ENCODE measurements around the gene GSG1L.

Gene GSG1L

GRCh38 chr16:27795992-27796614 lies 267.4 kb downstream of the GSG1L start:
- Mint-ChIP-seq H3K27ac (no peak overlapping the region), H3K36me3 (no peaks in the 10 kb centered on the region), H3K4me3 (no peak overlapping the region), H3K4me1 (no peaks in the 10 kb centered on the region), H3K9me3 (no peaks in the 10 kb centered on the region), H3K27me3 (peaks cover 7% of the 10 kb centered on the region)

- H3K36me3 Mint-ChIP-seq: no peaks in the 10 kb centered on the region
- H3K27ac Mint-ChIP-seq: no peak overlapping the region
- H3K27me3 Mint-ChIP-seq: peaks cover 7% of the 10 kb centered on the region
- no peaks in the 10 kb centered on the region for H3K9me3 Mint-ChIP-seq
- H3K4me3 Mint-ChIP-seq: no peak overlapping the region
- no peaks in the 10 kb centered on the region for H3K4me1 Mint-ChIP-seq
These were observed 270.3 kb downstream of the GSG1L start for GRCh38 chr16:27793249-27793622.

GRCh38 chr16:27792486-27793248 lies 270.8 kb downstream of the GSG1L start:
- Mint-ChIP-seq H3K27me3 (peaks cover 6% of the 10 kb centered on the region), H3K4me3 (no peak overlapping the region), H3K36me3 (no peaks in the 10 kb centered on the region), H3K9me3 (no peaks in the 10 kb centered on the region), H3K4me1 (no peaks in the 10 kb centered on the region), H3K27ac (no peak overlapping the region)

- Mint-ChIP-seq H3K36me3 (no peaks in the 10 kb centered on the region), H3K4me3 (no peak overlapping the region), H3K27ac (no peak overlapping the region), H3K9me3 (no peaks in the 10 kb centered on the region), H3K4me1 (no peaks in the 10 kb centered on the region), H3K27me3 (peaks cover 4% of the 10 kb centered on the region)
These were observed 272.2 kb downstream of the GSG1L start for GRCh38 chr16:27791404-27791719.

- H3K4me3 Mint-ChIP-seq: no peak overlapping the region
- peaks cover 2% of the 10 kb centered on the region for H3K27me3 Mint-ChIP-seq
- H3K36me3 Mint-ChIP-seq: no peaks in the 10 kb centered on the region
- no peaks in the 10 kb centered on the region for H3K4me1 Mint-ChIP-seq
- H3K27ac Mint-ChIP-seq: no peak overlapping the region
- H3K9me3 Mint-ChIP-seq: no peaks in the 10 kb centered on the region
These were observed 272.7 kb downstream of the GSG1L start for GRCh38 chr16:27790546-27791403.

- H3K27ac Mint-ChIP-seq: no peak overlapping the region
- no peak overlapping the region for H3K4me3 Mint-ChIP-seq
- no peaks in the 10 kb centered on the region for H3K9me3 Mint-ChIP-seq
- H3K36me3 Mint-ChIP-seq: no peaks in the 10 kb centered on the region
- no peaks in the 10 kb centered on the region for H3K27me3 Mint-ChIP-seq
- H3K4me1 Mint-ChIP-seq: no peaks in the 10 kb centered on the region
These were observed 273.8 kb downstream of the GSG1L start for GRCh38 chr16:27789595-27790241.

GRCh38 chr16:27789150-27789549 lies 274.4 kb downstream of the GSG1L start:
- Mint-ChIP-seq H3K4me3 (no peak overlapping the region), H3K9me3 (no peaks in the 10 kb centered on the region)

GRCh38 chr16:27787665-27788064 lies 275.8 kb downstream of the GSG1L start:
- Mint-ChIP-seq H3K4me3 (no peak overlapping the region), H3K27me3 (no peaks in the 10 kb centered on the region), H3K9me3 (no peaks in the 10 kb centered on the region), H3K27ac (no peak overlapping the region), H3K36me3 (no peaks in the 10 kb centered on the region), H3K4me1 (no peaks in the 10 kb centered on the region)

More at GRCh38 chr16:27789150-27789549, 274.4 kb downstream of the GSG1L start:
- H3K4me1 Mint-ChIP-seq: no peaks in the 10 kb centered on the region
- H3K27ac Mint-ChIP-seq: no peak overlapping the region
- H3K27me3 Mint-ChIP-seq: no peaks in the 10 kb centered on the region
- H3K36me3 Mint-ChIP-seq: no peaks in the 10 kb centered on the region

- Mint-ChIP-seq H3K4me3 (no peak overlapping the region), H3K9me3 (no peaks in the 10 kb centered on the region), H3K4me1 (no peaks in the 10 kb centered on the region), H3K27ac (no peak overlapping the region), H3K27me3 (no peaks in the 10 kb centered on the region), H3K36me3 (no peaks in the 10 kb centered on the region)
These were observed 276.4 kb downstream of the GSG1L start for GRCh38 chr16:27786923-27787625.

- Mint-ChIP-seq H3K36me3 (no peaks in the 10 kb centered on the region), H3K27me3 (no peaks in the 10 kb centered on the region), H3K4me3 (no peak overlapping the region), H3K27ac (no peak overlapping the region), H3K4me1 (no peaks in the 10 kb centered on the region), H3K9me3 (no peaks in the 10 kb centered on the region)
These were observed 277.1 kb downstream of the GSG1L start for GRCh38 chr16:27786221-27786922.

GRCh38 chr16:27785307-27785678 lies 278.2 kb downstream of the GSG1L start:
- Mint-ChIP-seq H3K4me1 (no peaks in the 10 kb centered on the region), H3K27me3 (no peaks in the 10 kb centered on the region), H3K36me3 (no peaks in the 10 kb centered on the region), H3K9me3 (no peaks in the 10 kb centered on the region), H3K27ac (no peak overlapping the region), H3K4me3 (no peak overlapping the region)

GRCh38 chr16:27784351-27785306 lies 278.9 kb downstream of the GSG1L start:
- no peaks in the 10 kb centered on the region for H3K27me3 Mint-ChIP-seq
- H3K4me1 Mint-ChIP-seq: no peaks in the 10 kb centered on the region
- no peak overlapping the region for H3K27ac Mint-ChIP-seq
- H3K9me3 Mint-ChIP-seq: no peaks in the 10 kb centered on the region
- no peak overlapping the region for H3K4me3 Mint-ChIP-seq
- H3K36me3 Mint-ChIP-seq: no peaks in the 10 kb centered on the region

- H3K36me3 Mint-ChIP-seq: no peaks in the 10 kb centered on the region
- no peaks in the 10 kb centered on the region for H3K4me1 Mint-ChIP-seq
- H3K27me3 Mint-ChIP-seq: no peaks in the 10 kb centered on the region
- H3K4me3 Mint-ChIP-seq: no peak overlapping the region
- H3K9me3 Mint-ChIP-seq: no peaks in the 10 kb centered on the region
- no peak overlapping the region for H3K27ac Mint-ChIP-seq
These were observed 281.3 kb downstream of the GSG1L start for GRCh38 chr16:27781981-27782880.
